NB4 (cell line): ENCODE data around the gene GPR171.

Experiments used
- CTCF ChIP-seq: IDR thresholded peaks from one replicate; pipeline ENCODE4 v1.5.1; 2012; ENCODE audit warnings: low read depth, low read length
- POLR2A ChIP-seq: IDR thresholded peaks from 2 replicates; pipeline ENCODE4 v1.6.1; 2011; ENCODE audit warnings: mild to moderate bottlenecking; ENCODE audit not compliant: insufficient read length; ENCODE audit errors: extremely low read depth

- TF ChIP-seq CTCF = peak; percentile 43
- no peak for TF ChIP-seq POLR2A
Measured at GRCh38 chr3:151156618-151157216, 46.3 kb downstream of the GPR171 start.
